ENCODE results near the gene RYR3.

The RYR3 gene

DNA sequence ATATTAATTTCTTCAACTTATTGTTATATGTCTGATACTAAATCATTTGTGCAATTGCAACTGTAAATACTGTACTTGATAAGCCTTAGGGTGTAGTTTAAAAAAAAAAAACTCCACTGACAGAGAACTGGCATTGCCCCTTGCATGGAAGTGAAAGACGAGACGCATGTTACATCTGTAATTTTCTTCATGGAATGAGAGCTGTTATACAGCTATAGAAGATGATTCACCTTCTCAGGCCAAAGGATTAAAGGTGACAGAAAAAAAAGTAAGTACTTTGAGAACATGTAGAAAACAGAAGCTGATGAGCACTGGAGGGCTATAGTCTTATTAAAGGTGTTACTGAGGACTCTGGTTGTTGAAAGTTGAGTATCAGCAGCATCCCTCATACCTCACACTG lies 16.1 kb downstream of the RYR3 start:
- H3K27me3 ChIP-seq, result peaks cover 24% of the 10 kb centered on the region
- H3K4me1 ChIP-seq, result no peaks in the 10 kb centered on the region
- H3K9me3 ChIP-seq, result no peaks in the 10 kb centered on the region

DNA sequence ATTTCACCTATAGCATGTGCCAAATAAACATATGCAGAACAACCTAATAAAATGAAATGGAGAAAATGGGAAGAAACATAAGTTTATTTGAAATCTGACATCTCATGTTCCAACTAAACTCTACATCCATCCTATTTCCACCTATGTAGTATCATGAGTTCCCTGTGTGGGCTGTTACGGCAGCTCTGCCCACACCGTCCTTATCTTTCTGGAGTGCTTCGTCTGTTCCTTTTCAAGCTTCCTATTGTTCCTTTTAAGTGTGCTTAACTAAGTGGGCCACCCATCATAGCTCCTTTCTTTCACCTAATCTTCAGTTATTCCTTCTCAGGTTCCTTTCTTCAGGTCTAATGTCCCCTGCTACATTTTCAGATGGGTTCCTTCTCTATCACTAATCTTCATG lies 17.3 kb downstream of the RYR3 start:
- H3K4me3 ChIP-seq (ENCODE audit: low read depth, low read length), result no peak overlapping the region
- H3K4me1 ChIP-seq, result no peaks in the 10 kb centered on the region
- no peaks in the 10 kb centered on the region for H3K36me3 ChIP-seq
- H3K27me3 ChIP-seq, result peaks cover 24% of the 10 kb centered on the region
- DNase-seq, result no peak
- H3K9me3 ChIP-seq, result no peaks in the 10 kb centered on the region
- TF ChIP-seq, protein P1, sequence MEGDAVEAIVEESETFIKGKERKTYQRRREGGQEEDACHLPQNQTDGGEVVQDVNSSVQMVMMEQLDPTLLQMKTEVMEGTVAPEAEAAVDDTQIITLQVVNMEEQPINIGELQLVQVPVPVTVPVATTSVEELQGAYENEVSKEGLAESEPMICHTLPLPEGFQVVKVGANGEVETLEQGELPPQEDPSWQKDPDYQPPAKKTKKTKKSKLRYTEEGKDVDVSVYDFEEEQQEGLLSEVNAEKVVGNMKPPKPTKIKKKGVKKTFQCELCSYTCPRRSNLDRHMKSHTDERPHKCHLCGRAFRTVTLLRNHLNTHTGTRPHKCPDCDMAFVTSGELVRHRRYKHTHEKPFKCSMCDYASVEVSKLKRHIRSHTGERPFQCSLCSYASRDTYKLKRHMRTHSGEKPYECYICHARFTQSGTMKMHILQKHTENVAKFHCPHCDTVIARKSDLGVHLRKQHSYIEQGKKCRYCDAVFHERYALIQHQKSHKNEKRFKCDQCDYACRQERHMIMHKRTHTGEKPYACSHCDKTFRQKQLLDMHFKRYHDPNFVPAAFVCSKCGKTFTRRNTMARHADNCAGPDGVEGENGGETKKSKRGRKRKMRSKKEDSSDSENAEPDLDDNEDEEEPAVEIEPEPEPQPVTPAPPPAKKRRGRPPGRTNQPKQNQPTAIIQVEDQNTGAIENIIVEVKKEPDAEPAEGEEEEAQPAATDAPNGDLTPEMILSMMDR (IDR thresholded peaks at IDR 0.05; ENCODE audit: low read depth, low read length), result no peak

More for the DNA sequence above, 16.1 kb downstream of the RYR3 start:
- H3K36me3 ChIP-seq, result no peaks in the 10 kb centered on the region
- TF ChIP-seq, protein P1 (IDR thresholded peaks at IDR 0.05; ENCODE audit: low read depth, low read length), result no peak
- no peak overlapping the region for H3K4me3 ChIP-seq (ENCODE audit: low read depth, low read length)
- DNase-seq, result no peak

DNA sequence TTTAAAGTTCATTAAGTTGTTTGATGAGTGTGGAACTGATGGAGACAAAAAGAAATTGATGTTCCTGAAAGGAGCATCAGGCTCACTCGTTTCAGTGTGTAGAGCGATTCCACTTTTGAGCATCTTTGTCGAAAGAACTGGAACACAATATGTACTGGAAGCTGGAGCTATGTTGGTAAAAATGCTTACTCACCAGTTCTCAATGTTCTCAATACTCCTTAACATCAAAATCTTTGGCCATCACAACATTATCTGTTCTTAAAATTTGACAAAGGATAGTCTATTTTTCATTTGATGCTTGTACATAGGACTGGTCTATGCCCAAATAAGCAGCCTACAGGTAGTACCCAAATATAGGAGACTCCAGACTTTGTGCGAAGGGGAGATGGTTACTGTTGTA lies 18.7 kb downstream of the RYR3 start:
- Histone ChIP-seq H3K4me3 (ENCODE audit: low read depth, low read length) (no peak overlapping the region), H3K9me3 (no peaks in the 10 kb centered on the region), H3K27me3 (peaks cover 24% of the 10 kb centered on the region), H3K4me1 (no peaks in the 10 kb centered on the region), H3K36me3 (no peaks in the 10 kb centered on the region)
- DNase-seq, result no peak
- TF ChIP-seq, protein P1 (IDR thresholded peaks at IDR 0.05; ENCODE audit: low read depth, low read length), result no peak

DNA sequence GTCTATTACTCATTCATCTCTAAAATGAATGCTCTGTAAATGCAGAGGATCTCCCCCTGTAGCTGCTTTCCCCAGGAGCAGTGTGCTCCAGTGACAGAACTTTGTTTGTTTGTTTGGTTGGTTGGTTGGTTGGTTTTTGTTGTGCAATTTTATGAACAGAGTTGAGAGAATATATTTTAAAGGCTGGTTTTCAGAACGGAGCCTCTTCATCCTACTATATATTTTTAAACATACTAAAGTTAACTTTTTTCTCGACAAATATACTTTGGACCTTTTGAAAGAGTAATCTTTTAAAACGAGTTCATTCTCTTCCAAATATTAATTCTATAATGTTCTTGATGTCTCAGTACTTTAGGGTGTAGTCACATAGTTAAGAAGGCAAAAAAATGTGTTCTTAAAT lies 20.2 kb downstream of the RYR3 start:
- Histone ChIP-seq H3K4me1 (no peaks in the 10 kb centered on the region), H3K9me3 (no peaks in the 10 kb centered on the region), H3K4me3 (ENCODE audit: low read depth, low read length) (no peak overlapping the region), H3K36me3 (no peaks in the 10 kb centered on the region), H3K27me3 (peaks cover 18% of the 10 kb centered on the region)
- DNase-seq, result no peak
- TF ChIP-seq, protein P1 (IDR thresholded peaks at IDR 0.05; ENCODE audit: low read depth, low read length), result no peak

DNA sequence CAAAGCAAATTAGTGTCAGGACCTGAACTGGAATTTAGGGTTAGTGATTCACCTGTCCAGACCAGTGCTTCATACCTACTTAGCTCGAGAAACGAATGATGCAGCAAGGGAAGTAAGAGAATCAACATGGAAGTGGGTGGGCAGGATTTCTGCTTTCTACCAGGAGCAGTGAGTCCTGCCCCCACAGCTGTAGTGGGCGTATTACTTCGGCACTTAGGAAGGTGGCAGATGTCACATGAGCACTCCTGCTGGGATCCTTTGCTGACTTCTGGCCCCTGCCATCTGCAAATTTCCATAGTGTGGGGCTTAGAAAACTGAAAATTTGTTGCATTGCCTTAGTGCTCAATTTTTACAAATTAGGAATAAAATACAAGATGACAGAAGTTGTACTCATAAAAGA lies 31.2 kb downstream of the RYR3 start:
- TF ChIP-seq, protein P1 (IDR thresholded peaks at IDR 0.05; ENCODE audit: low read depth, low read length), result no peak
- H3K4me1 ChIP-seq, result no peaks in the 10 kb centered on the region
- no peak for DNase-seq
- H3K4me3 ChIP-seq (ENCODE audit: low read depth, low read length), result no peak overlapping the region
- H3K36me3 ChIP-seq, result no peaks in the 10 kb centered on the region
- H3K27me3 ChIP-seq, result peaks cover 3% of the 10 kb centered on the region; the same call in 1 of the 2 replicates
- no peaks in the 10 kb centered on the region for H3K9me3 ChIP-seq

DNA sequence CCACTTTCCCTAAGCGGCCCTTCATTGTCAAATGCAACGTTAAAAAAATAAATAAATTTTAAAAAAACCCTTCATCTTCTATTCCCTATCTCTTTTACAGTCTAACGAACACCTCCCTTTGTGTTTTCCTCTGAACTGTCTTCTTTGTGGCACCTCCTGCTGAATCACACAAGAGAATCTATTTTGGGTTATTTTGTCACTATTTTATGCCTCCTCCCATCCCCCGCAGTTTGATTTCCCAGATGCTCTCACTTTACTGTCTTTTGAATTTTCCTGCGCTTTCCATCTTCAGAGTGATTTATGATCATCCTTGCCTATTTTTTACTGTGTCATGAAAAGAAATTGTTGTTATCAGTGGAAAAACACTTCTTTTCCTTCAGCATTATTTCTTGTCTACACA lies 32.5 kb downstream of the RYR3 start:
- TF ChIP-seq, protein P1 (IDR thresholded peaks at IDR 0.05; ENCODE audit: low read depth, low read length), result no peak
- no peak for DNase-seq
- no peaks in the 10 kb centered on the region for H3K36me3 ChIP-seq
- no peaks in the 10 kb centered on the region for H3K4me1 ChIP-seq
- no peak overlapping the region for H3K4me3 ChIP-seq (ENCODE audit: low read depth, low read length)
- peaks cover 3% of the 10 kb centered on the region; the same call in 1 of the 2 replicates for H3K27me3 ChIP-seq
- no peaks in the 10 kb centered on the region for H3K9me3 ChIP-seq
